ENCODE measurements around the gene IFNK. TPM values are rescaled to one million over a fixed set of nuclear protein-coding genes. Genes with fewer than 3 reads are reported as not detected.

Gene IFNK
- polyA plus RNA-seq, 2 of the 4 experiments (the other 2 are of a cell fraction), result not detected

- WGBS (ENCODE audit: missing lambda C conversion rate), result under 1% methylated on average over 35 of the region's 35 CpGs
- TF ChIP-seq FOSL2 (IDR thresholded peaks at IDR 0.05) (no peak), FOSL2 (CRISPR knock-in tag; IDR thresholded peaks at IDR 0.05) (peak; percentile 62), JUNB (IDR thresholded peaks at IDR 0.05) (no peak), FOSB (CRISPR knock-in tag; IDR thresholded peaks at IDR 0.05) (no peak), ZFP36 (IDR thresholded peaks at IDR 0.05; ENCODE audit: borderline replicate concordance, partially characterized antibody) (peak; percentile 18), PHF8 (IDR thresholded peaks at IDR 0.05; ENCODE audit: borderline replicate concordance, low read depth) (peak; percentile 45; the same call in 1 of the 2 replicates), MAZ (IDR thresholded peaks at IDR 0.05; ENCODE audit: borderline replicate concordance, low read depth, low read length) (no peak), RAD21 (conservative IDR thresholded peaks at IDR 0.05 in 1 of 2, IDR thresholded peaks at IDR 0.05 in 1 of 2) (no peak), GATA3 (IDR thresholded peaks at IDR 0.05; ENCODE audit: borderline replicate concordance) (0 out of 2 replicates have a peak, but pooled peaks have one; percentile 25), SREBF2 (IDR thresholded peaks at IDR 0.05) (no peak), MAX (IDR thresholded peaks at IDR 0.05) (peak; percentile 92), HOXB5 (CRISPR knock-in tag; IDR thresholded peaks at IDR 0.05) (no peak), POLR2AphosphoS2 (conservative IDR thresholded peaks at IDR 0.05; ENCODE audit: low read length) (no peak), RNF2 (IDR thresholded peaks at IDR 0.05; ENCODE audit: borderline replicate concordance, low read depth) (no peak), ESRRA (IDR thresholded peaks at IDR 0.05; ENCODE audit: borderline replicate concordance, low read length) (no peak), CEBPB (IDR thresholded peaks at IDR 0.05) (peak; percentile 24 to 66; a peak in 2 of 4 replicates), JUN (IDR thresholded peaks at IDR 0.05) (peak; percentile 31 to 49; a peak in 1 of 5 replicates), SMC3 (IDR thresholded peaks at IDR 0.05) (no peak), EHF (CRISPR knock-in tag; IDR thresholded peaks at IDR 0.05) (no peak), BCL3 (IDR thresholded peaks at IDR 0.05) (peak; percentile 29; the same call in 1 of the 3 replicates), ZSCAN20 (CRISPR knock-in tag; IDR thresholded peaks at IDR 0.05) (no peak), HOXA7 (CRISPR knock-in tag; IDR thresholded peaks at IDR 0.05) (no peak), PBX3 (IDR thresholded peaks at IDR 0.05) (no peak), POLR2A (IDR thresholded peaks at IDR 0.05; ENCODE audit: low read length) (no peak), CHD4 (IDR thresholded peaks at IDR 0.05; ENCODE audit: borderline replicate concordance) (no peak), RARB (CRISPR knock-in tag; IDR thresholded peaks at IDR 0.05) (no peak), ZC3H11A (IDR thresholded peaks at IDR 0.05) (no peak), HMGXB4 (CRISPR knock-in tag; IDR thresholded peaks at IDR 0.05; ENCODE audit: borderline replicate concordance) (no peak), CTCF (IDR thresholded peaks at IDR 0.05) (no peak)
- TF ChIP-seq, protein P1, sequence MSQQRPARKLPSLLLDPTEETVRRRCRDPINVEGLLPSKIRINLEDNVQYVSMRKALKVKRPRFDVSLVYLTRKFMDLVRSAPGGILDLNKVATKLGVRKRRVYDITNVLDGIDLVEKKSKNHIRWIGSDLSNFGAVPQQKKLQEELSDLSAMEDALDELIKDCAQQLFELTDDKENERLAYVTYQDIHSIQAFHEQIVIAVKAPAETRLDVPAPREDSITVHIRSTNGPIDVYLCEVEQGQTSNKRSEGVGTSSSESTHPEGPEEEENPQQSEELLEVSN (IDR thresholded peaks at IDR 0.05; ENCODE audit: borderline replicate concordance, low read depth), result peak; percentile 75; the same call in 1 of the 2 replicates
- TF ChIP-seq, protein P2, sequence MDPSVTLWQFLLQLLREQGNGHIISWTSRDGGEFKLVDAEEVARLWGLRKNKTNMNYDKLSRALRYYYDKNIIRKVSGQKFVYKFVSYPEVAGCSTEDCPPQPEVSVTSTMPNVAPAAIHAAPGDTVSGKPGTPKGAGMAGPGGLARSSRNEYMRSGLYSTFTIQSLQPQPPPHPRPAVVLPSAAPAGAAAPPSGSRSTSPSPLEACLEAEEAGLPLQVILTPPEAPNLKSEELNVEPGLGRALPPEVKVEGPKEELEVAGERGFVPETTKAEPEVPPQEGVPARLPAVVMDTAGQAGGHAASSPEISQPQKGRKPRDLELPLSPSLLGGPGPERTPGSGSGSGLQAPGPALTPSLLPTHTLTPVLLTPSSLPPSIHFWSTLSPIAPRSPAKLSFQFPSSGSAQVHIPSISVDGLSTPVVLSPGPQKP (IDR thresholded peaks at IDR 0.05; ENCODE audit: low read depth, low read length), result no peak
- ATAC-seq (peak; percentile 92 to 93), FAIRE-seq (peak; percentile 99), DNase-seq (ENCODE audit: low read depth in 1 of 2, low spot score in 1 of 2) (peak; percentile 94 to 99)
- POLR2A ChIA-PET, result interaction anchor here (0.6 to 1.3 kb wide), 4 partner anchors 10 to 241 kb away, joined by 3 to 6 read pairs (median 3); no protein-coding TSS in a partner anchor
- CTCF ChIA-PET, result interaction anchor here (1.0 kb wide), 1 partner anchor 25 kb away, joined by 3 read pairs; no protein-coding TSS in a partner anchor
- Histone ChIP-seq H3K4me1 (peaks cover 9% of the 10 kb centered on the region; the same call in 1 of the 3 replicates), H3K27ac (peak overlapping the region; percentile 67 to 89), H3K9me3 (no peaks in the 10 kb centered on the region), H3K4me3 (peak overlapping the region; percentile 75), H3K4me2 (peak overlapping the region; percentile 85)
Measured at GRCh38 chr9:27573634-27574590, 49.8 kb downstream of the IFNK start.
